HepG2 (cell line): ENCODE results near the gene BIRC5. TPM values are rescaled to one million over a fixed set of nuclear protein-coding genes. Genes with fewer than 3 reads are reported as not detected.
A peak's percentile ranks its signal among the peaks of the same experiment; 100 is the strongest.

Experiments
- ATAC-seq: fragments of 200-7000 bp; cut with Tn5 transposase; 3 replicates; pipeline ENCODE4 v1.9.1; 2020; ENCODE audit warnings: mild to moderate bottlenecking, moderate library complexity
- BruUV-seq: library from RNA; stranded (reverse); fragments of 400-500 nt; replicated peaks from 2 replicates; lab custom pipeline; 2021; lab: Mats Ljungman, UMichigan
- CTCF ChIA-PET: fragments of 300-600 bp; formaldehyde crosslinking; extraction: SDS; loops from one replicate; lab custom pipeline; 2021; ENCODE audit warnings: low total read pairs, inconsistent platforms, low intra/inter-chr PET ratio; lab: Yijun Ruan, JAX
- POLR2A ChIA-PET: fragments of 350-600 bp; sonication (Branson Sonifier 250); formaldehyde crosslinking; loops from one replicate; lab custom pipeline; 2020; ENCODE audit warnings: antibody characterized with exemption, inconsistent platforms; lab: Yijun Ruan, JAX
- DNase-seq: peaks from one replicate; pipeline ENCODE4 v3.0.0-alpha.2; 2015; ENCODE audit warnings: low spot score
- FAIRE-seq: peaks from 3 replicates; lab custom pipeline; 2011; peaks lifted over from hg19 to GRCh38; lab: Jason Lieb, UNC
- H2AFZ ChIP-seq: one replicate; pipeline ENCODE4 v1.6.1; 2011; ENCODE audit warnings: low read length, inconsistent platforms
- H3K27ac ChIP-seq: fragments of 300-600 bp; 3 replicates; pipeline ENCODE4 v1.8.0; 2011; ENCODE audit warnings: mixed run types, mild to moderate bottlenecking, mixed read lengths, low read length, inconsistent platforms; ENCODE audit not compliant: insufficient read depth; ENCODE audit errors: extremely low read length
- H3K27me3 ChIP-seq, 2 experiments: fragments of 200-600 bp in 1 of 2; 2 replicates in 1 of 2; 3 replicates in 1 of 2; pipeline versions ENCODE4 v1.6.0 to v1.8.0; 2011; ENCODE audit warnings: low read length in 2 of 2, mild to moderate bottlenecking in 2 of 2, moderate library complexity in 2 of 2, inconsistent platforms in 1 of 2; ENCODE audit not compliant: insufficient read depth in 2 of 2, control insufficient read depth in 1 of 2
- H3K36me3 ChIP-seq, 2 experiments: fragments of 200-600 bp in 1 of 2; replicated peaks in 1 of 2; 2 replicates in 1 of 2; 3 replicates in 1 of 2; pipeline versions ENCODE4 v1.5.1 to v1.8.0; 2011; ENCODE audit warnings: low read length in 2 of 2, inconsistent platforms in 1 of 2; ENCODE audit not compliant: insufficient read depth in 2 of 2, control insufficient read depth in 1 of 2
- H3K4me1 ChIP-seq: 2 replicates; pipeline ENCODE4 v1.5.1; 2012; ENCODE audit warnings: low read length, inconsistent platforms; ENCODE audit not compliant: insufficient read depth
- H3K4me2 ChIP-seq: 2 replicates; pipeline ENCODE4 v1.6.0; 2011; ENCODE audit warnings: low read depth, low read length, inconsistent platforms
- H3K4me3 ChIP-seq, 3 experiments: fragments of 200-600 bp in 1 of 3; sonication (generic), shearing (Covaris generic) in 1 of 3; replicated peaks in 1 of 3; 2 replicates each; pipeline ENCODE4 v1.5.1; 2011 to 2016; ENCODE audit warnings: low read length in 3 of 3, inconsistent platforms in 2 of 3, low read depth in 2 of 3, mild to moderate bottlenecking in 2 of 3, control low read depth in 1 of 3, mixed read lengths in 1 of 3; ENCODE audit not compliant: insufficient read depth in 1 of 3
- H3K79me2 ChIP-seq: one replicate; pipeline ENCODE4 v1.6.1; 2011; ENCODE audit warnings: low read length, inconsistent platforms; ENCODE audit not compliant: insufficient read depth
- H3K9ac ChIP-seq: 2 replicates; pipeline ENCODE4 v1.6.0; 2011; ENCODE audit warnings: mild to moderate bottlenecking, low read depth, low read length, inconsistent platforms; ENCODE audit not compliant: insufficient read depth
- H3K9me3 ChIP-seq: 2 replicates; pipeline ENCODE4 v1.5.1; 2012; ENCODE audit warnings: mild to moderate bottlenecking, low read length
- H4K20me1 ChIP-seq: 2 replicates; pipeline ENCODE4 v1.6.0; 2011; ENCODE audit warnings: inconsistent platforms, mild to moderate bottlenecking, low read length, moderate library complexity; ENCODE audit not compliant: insufficient read depth
- CEBPG ChIP-seq: IDR thresholded peaks from 2 replicates; pipeline ENCODE4 v1.6.1; 2016
- MEIS1 ChIP-seq: sonication (generic); formaldehyde crosslinking; IDR thresholded peaks from 2 replicates; pipeline ENCODE4 v1.9.0; 2021; ENCODE audit warnings: mild to moderate bottlenecking, missing genetic modification reagents, moderate library complexity, borderline replicate concordance
- MLXIP ChIP-seq: sonication (generic); formaldehyde crosslinking; IDR thresholded peaks from 2 replicates; pipeline ENCODE4 v1.9.0; 2021; ENCODE audit warnings: missing genetic modification reagents, borderline replicate concordance
- MTF1 ChIP-seq: sonication (generic); formaldehyde crosslinking; IDR thresholded peaks from 2 replicates; pipeline ENCODE4 v1.5.0; 2020; ENCODE audit warnings: missing genetic modification reagents
- PLSCR1 ChIP-seq: sonication (generic); formaldehyde crosslinking; IDR thresholded peaks from 2 replicates; pipeline ENCODE4 v1.5.0; 2020; ENCODE audit warnings: missing genetic modification reagents, mild to moderate bottlenecking, borderline replicate concordance
- RAD21 ChIP-seq: fragments of 450-650 bp; formaldehyde crosslinking; IDR thresholded peaks from 2 replicates; pipeline ENCODE4 v1.5.0; 2020; ENCODE audit warnings: mild to moderate bottlenecking
- THAP9 ChIP-seq: sonication (generic); formaldehyde crosslinking; IDR thresholded peaks from 2 replicates; pipeline ENCODE4; 2020; ENCODE audit warnings: missing genetic modification reagents, mild to moderate bottlenecking, borderline replicate concordance
- WGBS: methylation state at CpG from one replicate; pipeline ENCODE4 v1.1.6; 2017; ENCODE audit warnings: low lambda C conversion rate; 5-methylcytosine and 5-hydroxymethylcytosine counted together
- in situ Hi-C: cut with HindIII; loops from 2 replicates; pipeline ENCODE4 v1.10.0; 2017; ENCODE audit warnings: low pct_unique_long_range_greater_than_20kb; ENCODE audit not compliant: extremely low pct_ligation_motif_present
- intact Hi-C: fragments of 100-400 bp; cut with micrococcal nuclease; formaldehyde crosslinking; loops from one replicate; pipeline ENCODE4 v1.10.0; 2022; ENCODE audit not compliant: unreplicated experiment
- polyA plus RNA-seq, 8 experiments: library from polyadenylated mRNA; depleted of rRNA in 3 of 8; stranded (reverse) in 7 of 8; unstranded in 1 of 8; fragments of >200 nt; fragmentation: Illumina TruSeq in 4 of 8; extraction: Trizol in 4 of 8; gene quantifications; 2 replicates each; pipeline versions ENCODE4 v1.2.1 to v1.2.3, GENCODE V29; 2011 to 2016; ENCODE audit warnings: low read depth in 4 of 8, missing spikeins in 1 of 8, mixed read lengths in 1 of 8; ENCODE audit not compliant: insufficient read depth in 1 of 8
- total RNA-seq, 5 experiments: library from RNA; depleted of rRNA; stranded (reverse); fragments of >200 nt; fragmentation: Illumina TruSeq; extraction: Trizol; gene quantifications; 2 replicates each; pipeline ENCODE4 v1.2.3, GENCODE V29; 2016; ENCODE audit warnings: low read depth in 1 of 5
- TF ChIP-seq, protein P1 (sequence below): sonication (generic); formaldehyde crosslinking; IDR thresholded peaks from 2 replicates; pipeline ENCODE4 v1.5.1; 2020; ENCODE audit warnings: mild to moderate bottlenecking, missing genetic modification reagents, moderate library complexity

BIRC5 gene
- total and polyA plus RNA-seq, 2 of the 13 experiments (the other 11 are each of a cell fraction or from before 2014, with no cell fraction given): 30.3 to 135 TPM

DNA sequence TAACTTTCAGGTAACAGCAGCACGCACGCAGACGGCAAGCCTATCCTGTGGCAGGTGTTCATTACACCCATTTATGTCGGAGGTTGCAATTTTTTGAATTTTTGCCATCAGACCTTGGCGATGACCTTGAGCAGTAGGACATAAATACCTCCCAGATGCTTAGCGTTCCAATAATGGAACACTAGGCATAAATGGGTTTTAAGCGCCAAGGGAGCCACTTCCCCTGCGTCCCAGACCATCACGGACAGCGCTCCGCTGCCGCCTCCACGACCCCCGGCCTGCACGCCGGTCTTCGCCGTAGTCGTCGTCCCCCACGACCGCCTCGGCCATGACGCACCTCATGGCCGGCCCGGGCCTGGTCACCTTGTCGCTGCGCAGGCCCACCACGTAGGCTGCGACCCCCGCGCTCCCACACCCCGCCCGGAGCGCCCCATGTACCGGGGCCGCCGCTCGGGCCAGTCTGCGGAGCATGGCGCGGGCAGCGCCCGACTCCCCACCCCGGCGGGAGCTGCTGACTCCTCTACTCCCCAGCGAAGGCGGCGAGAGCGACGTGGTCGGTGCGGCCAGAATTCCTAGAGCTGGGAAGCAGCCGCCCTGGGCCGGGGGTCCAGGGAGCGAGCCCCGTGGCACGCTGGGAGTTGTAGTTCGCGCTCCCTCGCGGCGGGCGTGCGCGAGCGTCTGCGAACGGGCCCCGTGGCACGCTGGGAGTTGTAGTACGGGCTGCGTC is 40.1 kb downstream of the BIRC5 start (continued):
- TF ChIP-seq RAD21 (CRISPR knock-in tag): peak; percentile 42; the same call in 1 of the 2 replicates
- TF ChIP-seq, protein P1, sequence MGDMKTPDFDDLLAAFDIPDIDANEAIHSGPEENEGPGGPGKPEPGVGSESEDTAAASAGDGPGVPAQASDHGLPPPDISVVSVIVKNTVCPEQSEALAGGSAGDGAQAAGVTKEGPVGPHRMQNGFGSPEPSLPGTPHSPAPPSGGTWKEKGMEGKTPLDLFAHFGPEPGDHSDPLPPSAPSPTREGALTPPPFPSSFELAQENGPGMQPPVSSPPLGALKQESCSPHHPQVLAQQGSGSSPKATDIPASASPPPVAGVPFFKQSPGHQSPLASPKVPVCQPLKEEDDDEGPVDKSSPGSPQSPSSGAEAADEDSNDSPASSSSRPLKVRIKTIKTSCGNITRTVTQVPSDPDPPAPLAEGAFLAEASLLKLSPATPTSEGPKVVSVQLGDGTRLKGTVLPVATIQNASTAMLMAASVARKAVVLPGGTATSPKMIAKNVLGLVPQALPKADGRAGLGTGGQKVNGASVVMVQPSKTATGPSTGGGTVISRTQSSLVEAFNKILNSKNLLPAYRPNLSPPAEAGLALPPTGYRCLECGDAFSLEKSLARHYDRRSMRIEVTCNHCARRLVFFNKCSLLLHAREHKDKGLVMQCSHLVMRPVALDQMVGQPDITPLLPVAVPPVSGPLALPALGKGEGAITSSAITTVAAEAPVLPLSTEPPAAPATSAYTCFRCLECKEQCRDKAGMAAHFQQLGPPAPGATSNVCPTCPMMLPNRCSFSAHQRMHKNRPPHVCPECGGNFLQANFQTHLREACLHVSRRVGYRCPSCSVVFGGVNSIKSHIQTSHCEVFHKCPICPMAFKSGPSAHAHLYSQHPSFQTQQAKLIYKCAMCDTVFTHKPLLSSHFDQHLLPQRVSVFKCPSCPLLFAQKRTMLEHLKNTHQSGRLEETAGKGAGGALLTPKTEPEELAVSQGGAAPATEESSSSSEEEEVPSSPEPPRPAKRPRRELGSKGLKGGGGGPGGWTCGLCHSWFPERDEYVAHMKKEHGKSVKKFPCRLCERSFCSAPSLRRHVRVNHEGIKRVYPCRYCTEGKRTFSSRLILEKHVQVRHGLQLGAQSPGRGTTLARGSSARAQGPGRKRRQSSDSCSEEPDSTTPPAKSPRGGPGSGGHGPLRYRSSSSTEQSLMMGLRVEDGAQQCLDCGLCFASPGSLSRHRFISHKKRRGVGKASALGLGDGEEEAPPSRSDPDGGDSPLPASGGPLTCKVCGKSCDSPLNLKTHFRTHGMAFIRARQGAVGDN (CRISPR knock-in tag): peak; percentile 99

DNA sequence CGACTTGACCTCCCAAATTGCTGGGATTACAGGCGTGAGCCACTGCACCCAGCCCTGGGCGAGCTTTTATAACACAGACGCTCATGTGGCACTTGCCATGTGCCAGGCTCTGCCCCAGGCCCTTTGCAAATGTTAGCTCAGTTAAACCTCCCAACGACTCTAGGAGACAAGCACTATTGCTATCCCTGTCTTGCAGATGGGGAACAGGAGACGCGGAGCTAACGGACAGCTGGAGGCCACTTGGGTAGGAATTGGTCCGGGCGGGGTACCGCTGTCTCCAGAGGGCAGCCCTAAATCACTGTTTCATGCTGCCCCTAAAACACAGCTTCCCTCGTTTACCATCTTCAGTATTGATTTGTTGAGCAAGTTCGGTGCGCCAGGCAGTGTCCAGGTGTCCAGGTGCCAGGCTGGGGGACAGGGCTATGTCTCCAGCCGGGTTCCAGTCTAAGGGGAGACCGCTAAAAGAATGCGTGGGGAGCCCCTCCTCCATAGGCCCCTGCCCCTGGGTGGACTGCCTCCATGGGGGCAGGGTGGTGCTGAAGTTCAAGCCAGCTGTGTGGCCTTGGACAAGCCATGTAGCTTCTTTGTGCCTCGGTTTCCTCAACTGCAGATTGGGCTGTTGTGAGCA is 41.1 kb downstream of the BIRC5 start:
- DNase-seq (no peak), ATAC-seq (no peak), FAIRE-seq (no peak)
- Histone ChIP-seq H3K9ac (no peak overlapping the region), H3K4me2 (no peak overlapping the region), H3K27ac (no peak overlapping the region), H3K36me3 (no peaks in the 10 kb centered on the region), H3K4me3 (no peak overlapping the region; a peak in 1 of 6 replicates), H3K27me3 (peaks cover 2 to 41% of the 10 kb centered on the region in 2 experiments; a peak in 4 of 5 replicates), H3K4me1 (peaks cover 63% of the 10 kb centered on the region), H3K79me2 (no peaks in the 10 kb centered on the region), H2AFZ (no peak overlapping the region), H4K20me1 (no peaks in the 10 kb centered on the region), H3K9me3 (no peaks in the 10 kb centered on the region)
- WGBS: 59% methylated on average over 18 of the region's 18 CpGs
- ChIA-PET CTCF (no interaction called here), POLR2A (interaction anchor here (1.3 to 1.7 kb wide), 2 partner anchors 8 to 13 kb away, joined by 5 to 7 read pairs; no protein-coding TSS in a partner anchor)
- BruUV-seq: no TSS peak
- intact Hi-C loops (loop anchor here (10.0 kb wide), 1 partner anchor 60 kb away; no protein-coding TSS in a partner anchor), in situ Hi-C loops (no loop called here)
- TF ChIP-seq PLSCR1 (CRISPR knock-in tag) (0 out of 2 replicates have a peak, but pooled peaks have one; percentile 12), MLXIP (CRISPR knock-in tag) (no peak), THAP9 (CRISPR knock-in tag) (0 out of 2 replicates have a peak, but pooled peaks have one; percentile 1), CEBPG (CRISPR knock-in tag) (no peak), MEIS1 (CRISPR knock-in tag) (0 out of 2 replicates have a peak, but pooled peaks have one; percentile 8), MTF1 (CRISPR knock-in tag) (no peak)
